AG10803 (cell line): ENCODE data around the gene PPT2.
"Not testable (repeated sequence)": the region's sequence is repeated elsewhere in the genome, so short reads cannot be mapped to it uniquely, and the experiment has no call there.

ENCODE experiments used
- DNase-seq: peaks from one replicate; pipeline ENCODE4 v3.0.0; 2010; ENCODE audit warnings: low read depth
- H3K4me3 ChIP-seq: 2 replicates; pipeline ENCODE4 v1.5.1; 2011; ENCODE audit warnings: mild to moderate bottlenecking, low read length, control low read depth
- TF ChIP-seq, protein P1 (sequence below): conservative IDR thresholded peaks from 2 replicates; pipeline ENCODE4 v1.5.1; 2011; ENCODE audit warnings: mild to moderate bottlenecking, low read length, control low read depth, inconsistent platforms

PPT2 gene

GRCh38 chr6:32137454-32137853 lies 16.5 kb upstream of the PPT2 start:
- TF ChIP-seq, protein P1, sequence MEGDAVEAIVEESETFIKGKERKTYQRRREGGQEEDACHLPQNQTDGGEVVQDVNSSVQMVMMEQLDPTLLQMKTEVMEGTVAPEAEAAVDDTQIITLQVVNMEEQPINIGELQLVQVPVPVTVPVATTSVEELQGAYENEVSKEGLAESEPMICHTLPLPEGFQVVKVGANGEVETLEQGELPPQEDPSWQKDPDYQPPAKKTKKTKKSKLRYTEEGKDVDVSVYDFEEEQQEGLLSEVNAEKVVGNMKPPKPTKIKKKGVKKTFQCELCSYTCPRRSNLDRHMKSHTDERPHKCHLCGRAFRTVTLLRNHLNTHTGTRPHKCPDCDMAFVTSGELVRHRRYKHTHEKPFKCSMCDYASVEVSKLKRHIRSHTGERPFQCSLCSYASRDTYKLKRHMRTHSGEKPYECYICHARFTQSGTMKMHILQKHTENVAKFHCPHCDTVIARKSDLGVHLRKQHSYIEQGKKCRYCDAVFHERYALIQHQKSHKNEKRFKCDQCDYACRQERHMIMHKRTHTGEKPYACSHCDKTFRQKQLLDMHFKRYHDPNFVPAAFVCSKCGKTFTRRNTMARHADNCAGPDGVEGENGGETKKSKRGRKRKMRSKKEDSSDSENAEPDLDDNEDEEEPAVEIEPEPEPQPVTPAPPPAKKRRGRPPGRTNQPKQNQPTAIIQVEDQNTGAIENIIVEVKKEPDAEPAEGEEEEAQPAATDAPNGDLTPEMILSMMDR: no peak

GRCh38 chr6:32139590-32139989 lies 14.4 kb upstream of the PPT2 start:
- TF ChIP-seq, protein P1: no peak
- DNase-seq: no peak
- H3K4me3 ChIP-seq: no peak overlapping the region

More at GRCh38 chr6:32137454-32137853, 16.5 kb upstream of the PPT2 start:
- no peak for DNase-seq
- H3K4me3 ChIP-seq: no peak overlapping the region

GRCh38 chr6:32140420-32141046 lies 13.4 kb upstream of the PPT2 start:
- DNase-seq: no peak
- H3K4me3 ChIP-seq: no peak overlapping the region
- TF ChIP-seq, protein P1: no peak

DNA sequence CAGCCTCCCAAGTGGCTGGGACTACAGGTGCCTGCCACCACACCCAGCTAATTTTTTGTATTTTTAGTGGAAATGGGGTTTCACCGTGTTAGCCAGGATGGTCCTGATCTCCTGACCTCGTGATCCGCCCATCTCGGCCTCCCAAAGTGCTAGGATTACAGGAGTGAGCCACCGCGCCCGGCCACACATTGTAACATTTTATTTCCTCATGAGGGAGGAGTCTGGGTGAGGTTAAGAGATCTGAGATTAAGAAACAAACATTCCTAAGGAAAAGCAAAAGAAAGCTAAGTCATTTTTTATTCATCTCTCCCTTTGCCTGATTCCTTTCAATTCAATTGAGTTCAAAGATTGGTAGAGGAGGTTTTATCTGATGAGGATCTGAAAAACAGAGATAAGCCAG lies 9.7 kb upstream of the PPT2 start:
- not testable (repeated sequence) for DNase-seq, H3K4me3 ChIP-seq

GRCh38 chr6:32146287-32146686 lies 7.7 kb upstream of the PPT2 start:
- DNase-seq: no peak
- TF ChIP-seq, protein P1: no peak
- H3K4me3 ChIP-seq: no peak overlapping the region

DNA sequence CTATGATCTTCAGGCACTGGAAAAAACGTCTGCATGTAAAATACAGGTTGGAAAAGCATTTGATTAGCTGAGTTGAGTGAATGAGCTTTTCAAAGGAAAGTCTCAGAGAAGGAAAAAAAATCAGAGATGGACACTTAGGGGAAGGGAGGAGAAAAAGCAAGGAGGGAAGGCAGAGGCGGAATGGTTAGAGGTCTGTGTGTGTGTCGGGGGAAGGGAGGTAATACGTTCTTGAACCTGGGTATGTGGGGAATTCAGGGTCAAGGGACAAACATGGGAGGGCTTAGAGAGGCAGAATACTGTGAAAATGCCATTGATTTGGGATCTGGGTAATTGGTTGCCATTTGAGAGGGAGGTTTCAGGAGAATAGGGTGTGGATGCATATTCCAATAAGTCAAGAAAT lies 7.3 kb upstream of the PPT2 start:
- H3K4me3 ChIP-seq: no peak overlapping the region
- DNase-seq: no peak
- TF ChIP-seq, protein P1: no peak

GRCh38 chr6:32147401-32148132 lies 6.4 kb upstream of the PPT2 start:
- TF ChIP-seq, protein P1: no peak
- no peak for DNase-seq
- no peak overlapping the region for H3K4me3 ChIP-seq
